Measurements from ENCODE around the gene U2SURP.

Gene U2SURP

DNA sequence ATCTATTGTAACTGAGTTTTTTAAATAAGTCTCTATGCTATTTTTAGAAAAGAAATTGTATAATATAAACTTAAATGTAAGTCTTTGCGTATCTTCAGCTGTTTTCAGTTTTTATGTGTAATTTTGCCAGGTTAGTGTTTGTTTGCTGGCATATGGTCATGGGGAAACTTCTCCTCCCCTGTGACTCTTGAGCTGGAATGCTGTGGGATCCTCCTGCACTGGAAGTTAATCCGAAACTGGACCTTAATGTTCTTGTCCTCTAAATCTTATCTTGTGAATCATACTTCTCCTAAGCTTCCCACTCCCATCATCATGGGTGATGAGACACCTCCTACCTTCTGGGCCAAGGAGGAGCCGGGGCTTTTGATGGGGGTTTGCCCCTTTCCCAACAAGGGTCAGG is 65.8 kb downstream of the U2SURP start:
- TF ChIP-seq EZH2phosphoT487 (IDR thresholded peaks at IDR 0.05; ENCODE audit: borderline replicate concordance, low read length) = no peak
- no peak for TF ChIP-seq CTCF (IDR thresholded peaks at IDR 0.05; ENCODE audit: low read depth, low read length, poor library complexity, severe bottlenecking)
- Histone ChIP-seq H3K27me3 (ENCODE audit: control insufficient read depth, low read length) (no peaks in the 10 kb centered on the region), H3F3A (ENCODE audit: control insufficient read depth, insufficient read depth) (peaks cover 17% of the 10 kb centered on the region), H3K36me3 (ENCODE audit: control insufficient read depth, low read length) (no peaks in the 10 kb centered on the region), H3K4me2 (ENCODE audit: low read length) (no peak overlapping the region), H3K4me1 (ENCODE audit: control insufficient read depth, low read length) (peaks cover 4% of the 10 kb centered on the region; the same call in 1 of the 2 replicates), H3K27ac (ENCODE audit: low read depth, low read length) (no peak overlapping the region), H3K79me2 (ENCODE audit: control insufficient read depth, low read length) (no peaks in the 10 kb centered on the region), H4K20me1 (ENCODE audit: control insufficient read depth, insufficient read depth, low read depth, low read length) (no peaks in the 10 kb centered on the region), H3K4me3 (ENCODE audit: low read length) (no peak overlapping the region), H3K9me2 (replicated peaks; ENCODE audit: control insufficient read depth, low read length) (no peaks in the 10 kb centered on the region), H3K9me3 (ENCODE audit: control insufficient read depth, insufficient read depth, low read length) (no peaks in the 10 kb centered on the region)

- TF ChIP-seq CTCF (IDR thresholded peaks at IDR 0.05; ENCODE audit: low read depth, low read length, poor library complexity, severe bottlenecking) = no peak
- TF ChIP-seq EZH2phosphoT487 (IDR thresholded peaks at IDR 0.05; ENCODE audit: borderline replicate concordance, low read length) = no peak
Measured at GRCh38 chr3:143068059-143068458, 66.7 kb downstream of the U2SURP start.

DNA sequence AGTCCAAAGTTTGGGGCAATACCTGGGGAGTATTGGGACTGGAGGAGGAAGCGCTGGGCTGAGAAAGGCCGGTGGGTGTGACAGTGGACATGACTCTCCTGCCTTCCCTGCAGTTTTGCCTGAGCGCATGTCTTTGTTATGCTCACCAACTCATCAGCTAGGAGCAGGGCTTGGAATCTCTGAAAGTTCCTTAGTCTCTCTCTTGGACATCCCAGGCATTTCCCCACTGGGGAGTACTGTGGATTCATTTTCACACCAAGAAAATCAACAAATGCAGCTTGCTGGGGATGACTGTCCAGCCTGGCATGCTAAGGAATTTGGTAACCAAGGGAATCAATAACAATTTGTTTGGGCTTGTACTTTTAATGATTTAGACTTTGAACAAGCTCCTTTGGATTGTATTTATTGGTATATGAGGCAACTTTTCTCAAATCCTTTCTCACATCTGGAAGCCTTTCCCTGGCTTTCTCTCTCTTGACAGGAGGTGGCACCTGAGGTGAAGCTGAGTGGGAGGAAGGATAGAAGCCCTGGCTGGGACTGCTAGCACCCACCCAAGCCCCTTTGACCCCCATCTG is 69.7 kb downstream of the U2SURP start:
- Histone ChIP-seq H3K9me3 (ENCODE audit: control insufficient read depth, insufficient read depth, low read length) (no peaks in the 10 kb centered on the region), H3K4me2 (ENCODE audit: low read length) (no peak overlapping the region), H3K9me2 (replicated peaks; ENCODE audit: control insufficient read depth, low read length) (no peaks in the 10 kb centered on the region), H3K27ac (ENCODE audit: low read depth, low read length) (no peak overlapping the region), H3F3A (ENCODE audit: control insufficient read depth, insufficient read depth) (no peaks in the 10 kb centered on the region), H4K20me1 (ENCODE audit: control insufficient read depth, insufficient read depth, low read depth, low read length) (no peaks in the 10 kb centered on the region), H3K4me1 (ENCODE audit: control insufficient read depth, low read length) (no peaks in the 10 kb centered on the region), H3K4me3 (ENCODE audit: low read length) (no peak overlapping the region), H3K36me3 (ENCODE audit: control insufficient read depth, low read length) (no peaks in the 10 kb centered on the region), H3K27me3 (ENCODE audit: control insufficient read depth, low read length) (no peaks in the 10 kb centered on the region), H3K79me2 (ENCODE audit: control insufficient read depth, low read length) (no peaks in the 10 kb centered on the region)
- TF ChIP-seq EZH2phosphoT487 (IDR thresholded peaks at IDR 0.05; ENCODE audit: borderline replicate concordance, low read length) = no peak
- no peak for TF ChIP-seq CTCF (IDR thresholded peaks at IDR 0.05; ENCODE audit: low read depth, low read length, poor library complexity, severe bottlenecking)

More at GRCh38 chr3:143068059-143068458, 66.7 kb downstream of the U2SURP start:
- H3K9me2 ChIP-seq (replicated peaks; ENCODE audit: control insufficient read depth, low read length) = no peaks in the 10 kb centered on the region
- H3K79me2 ChIP-seq (ENCODE audit: control insufficient read depth, low read length) = no peaks in the 10 kb centered on the region
- no peaks in the 10 kb centered on the region for H3K9me3 ChIP-seq (ENCODE audit: control insufficient read depth, insufficient read depth, low read length)
- H3K27ac ChIP-seq (ENCODE audit: low read depth, low read length) = no peak overlapping the region
- no peak overlapping the region for H3K4me3 ChIP-seq (ENCODE audit: low read length)
- no peaks in the 10 kb centered on the region for H3K36me3 ChIP-seq (ENCODE audit: control insufficient read depth, low read length)
- H3K4me1 ChIP-seq (ENCODE audit: control insufficient read depth, low read length) = no peaks in the 10 kb centered on the region
- no peaks in the 10 kb centered on the region for H4K20me1 ChIP-seq (ENCODE audit: control insufficient read depth, insufficient read depth, low read depth, low read length)
- no peaks in the 10 kb centered on the region for H3K27me3 ChIP-seq (ENCODE audit: control insufficient read depth, low read length)
- H3K4me2 ChIP-seq (ENCODE audit: low read length) = no peak overlapping the region
- H3F3A ChIP-seq (ENCODE audit: control insufficient read depth, insufficient read depth) = peaks cover 13% of the 10 kb centered on the region

Measured in DOHH2 (cell line).